SJCRH30 (cell line): ENCODE data around the gene CLIC5. TPM values are rescaled to one million over a fixed set of nuclear protein-coding genes. Genes with fewer than 3 reads are reported as not detected.
A peak's percentile ranks its signal among the peaks of the same experiment; 100 is the strongest.

Experiments
- DNase-seq, 2 experiments: peaks; one replicate each; pipeline ENCODE4 v3.0.0-alpha.2; 2015 to 2020
- H3K27ac ChIP-seq: fragments of 250-450 bp; sonication (Bioruptor Pico); 2 replicates; pipeline ENCODE4 v1.5.1; 2020; ENCODE audit warnings: mild to moderate bottlenecking, moderate library complexity
- H3K27me3 ChIP-seq: fragments of 250-450 bp; sonication (Bioruptor Pico); 2 replicates; pipeline ENCODE4 v1.5.1; 2020; ENCODE audit warnings: mild to moderate bottlenecking, moderate library complexity
- H3K36me3 ChIP-seq: fragments of 250-450 bp; sonication (Bioruptor Pico); 2 replicates; pipeline ENCODE4 v1.5.1; 2020; ENCODE audit warnings: mild to moderate bottlenecking, moderate library complexity
- H3K4me1 ChIP-seq: fragments of 250-450 bp; sonication (Bioruptor Pico); 2 replicates; pipeline ENCODE4 v1.5.1; 2020; ENCODE audit warnings: mild to moderate bottlenecking, moderate library complexity
- H3K4me3 ChIP-seq: fragments of 250-450 bp; sonication (Bioruptor Pico); 2 replicates; pipeline ENCODE4 v1.5.1; 2020; ENCODE audit warnings: mild to moderate bottlenecking, moderate library complexity
- H3K9me3 ChIP-seq: fragments of 250-450 bp; sonication (Bioruptor Pico); replicated peaks from 2 replicates; pipeline ENCODE4 v1.5.1; 2020; ENCODE audit warnings: mild to moderate bottlenecking, moderate library complexity
- total RNA-seq: library from RNA; depleted of rRNA; stranded (reverse); fragments of >200 nt; shearing (Covaris generic); gene quantifications from 2 replicates; pipeline ENCODE4 v1.2.3, GENCODE V29; 2014

Gene CLIC5
- total RNA-seq, 1 experiment from 2014 or later, result 0.06 TPM

- DNase-seq, result no peak
These were observed 6.7 kb upstream of the CLIC5 start for GRCh38 chr6:46022106-46022948.

DNA sequence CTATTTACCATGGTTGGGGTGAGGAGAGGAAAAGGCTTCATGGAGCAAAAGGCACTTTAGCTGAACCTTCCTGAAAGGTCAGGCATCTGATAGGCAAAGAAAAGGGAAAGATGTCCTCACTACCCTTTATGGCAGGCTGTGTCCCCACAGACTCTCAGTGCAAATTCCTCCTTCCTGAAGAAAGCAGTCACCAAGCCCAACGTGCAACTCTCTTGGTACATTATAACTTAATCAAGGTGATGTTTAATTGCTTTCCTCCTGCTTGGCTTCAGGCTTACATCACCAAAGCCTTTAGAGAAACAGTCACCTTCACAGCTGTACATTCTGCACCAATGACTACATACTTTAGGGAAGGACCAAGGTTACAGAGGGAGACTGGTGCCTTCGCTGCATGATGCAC is 2.1 kb upstream of the CLIC5 start:
- H3K4me3 ChIP-seq, result no peak overlapping the region
- H3K27me3 ChIP-seq, result no peaks in the 10 kb centered on the region; the same call in 1 of the 2 replicates
- H3K27ac ChIP-seq, result no peak overlapping the region
- no peaks in the 10 kb centered on the region for H3K9me3 ChIP-seq
- DNase-seq, result no peak
- no peaks in the 10 kb centered on the region for H3K36me3 ChIP-seq
- no peaks in the 10 kb centered on the region for H3K4me1 ChIP-seq

More at GRCh38 chr6:46022106-46022948, 6.7 kb upstream of the CLIC5 start:
- Histone ChIP-seq H3K36me3 (no peaks in the 10 kb centered on the region), H3K4me1 (no peaks in the 10 kb centered on the region), H3K27ac (no peak overlapping the region), H3K27me3 (no peaks in the 10 kb centered on the region), H3K4me3 (no peak overlapping the region), H3K9me3 (no peaks in the 10 kb centered on the region)

DNA sequence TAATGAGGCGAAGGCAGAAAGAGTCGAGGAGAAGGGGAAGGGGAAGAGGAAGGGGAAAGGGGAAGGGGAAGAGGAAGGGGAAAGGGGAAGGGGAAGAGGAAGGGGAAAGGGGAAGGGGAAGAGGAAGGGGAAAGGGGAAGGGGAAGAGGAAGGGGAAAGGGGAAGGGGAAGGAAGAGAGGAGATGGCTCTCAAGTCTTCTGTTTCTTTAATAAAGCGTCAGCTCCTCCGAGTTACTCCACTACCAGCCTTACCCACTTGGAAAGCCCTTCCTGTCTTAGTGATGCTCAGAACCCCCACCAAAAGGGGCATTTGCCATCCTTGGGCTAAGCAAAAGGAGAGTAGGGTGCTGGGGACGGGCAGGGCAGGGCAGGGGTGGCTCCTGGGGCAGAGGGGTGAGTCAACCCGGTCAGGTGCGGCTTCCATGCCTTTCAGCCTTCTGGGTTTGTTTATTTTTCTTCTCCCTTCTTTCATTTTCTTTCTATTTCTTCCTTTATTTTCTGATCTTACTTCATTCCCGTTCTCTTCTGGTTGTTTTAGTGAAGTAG is 476 bp upstream of the CLIC5 start:
- Histone ChIP-seq H3K4me3 (no peak overlapping the region), H3K4me1 (no peaks in the 10 kb centered on the region), H3K27ac (no peak overlapping the region), H3K27me3 (no peaks in the 10 kb centered on the region; the same call in 1 of the 2 replicates), H3K9me3 (no peaks in the 10 kb centered on the region), H3K36me3 (no peaks in the 10 kb centered on the region)
- no peak for DNase-seq

- Histone ChIP-seq H3K9me3 (no peaks in the 10 kb centered on the region), H3K4me1 (no peaks in the 10 kb centered on the region), H3K27ac (no peak overlapping the region), H3K4me3 (no peak overlapping the region), H3K36me3 (no peaks in the 10 kb centered on the region), H3K27me3 (no peaks in the 10 kb centered on the region; the same call in 1 of the 2 replicates)
- no peak for DNase-seq
These were observed 1.0 kb downstream of the CLIC5 start for GRCh38 chr6:46014511-46015118.

DNA sequence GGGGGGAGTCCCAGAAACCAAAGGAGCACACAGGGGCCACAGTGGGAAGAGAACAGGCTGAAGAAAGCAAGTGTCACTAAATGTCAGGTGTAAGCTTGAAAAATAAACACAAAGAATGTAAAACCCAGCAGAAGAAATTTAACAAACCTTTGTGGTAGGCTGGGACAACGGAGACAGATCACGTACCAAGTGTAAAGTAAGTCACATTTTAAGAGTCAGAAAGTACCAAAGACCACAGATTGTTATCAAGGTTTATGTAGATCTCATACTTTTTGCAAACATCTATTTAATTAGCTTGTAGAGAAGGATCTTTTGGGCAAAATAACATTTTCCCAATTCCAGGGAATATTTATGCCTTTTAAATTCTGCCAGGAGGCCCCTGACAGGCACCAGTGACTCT is 1.6 kb downstream of the CLIC5 start:
- Histone ChIP-seq H3K27ac (no peak overlapping the region), H3K4me3 (no peak overlapping the region), H3K36me3 (no peaks in the 10 kb centered on the region), H3K27me3 (no peaks in the 10 kb centered on the region; the same call in 1 of the 2 replicates), H3K9me3 (no peaks in the 10 kb centered on the region), H3K4me1 (no peaks in the 10 kb centered on the region)
- no peak for DNase-seq

DNA sequence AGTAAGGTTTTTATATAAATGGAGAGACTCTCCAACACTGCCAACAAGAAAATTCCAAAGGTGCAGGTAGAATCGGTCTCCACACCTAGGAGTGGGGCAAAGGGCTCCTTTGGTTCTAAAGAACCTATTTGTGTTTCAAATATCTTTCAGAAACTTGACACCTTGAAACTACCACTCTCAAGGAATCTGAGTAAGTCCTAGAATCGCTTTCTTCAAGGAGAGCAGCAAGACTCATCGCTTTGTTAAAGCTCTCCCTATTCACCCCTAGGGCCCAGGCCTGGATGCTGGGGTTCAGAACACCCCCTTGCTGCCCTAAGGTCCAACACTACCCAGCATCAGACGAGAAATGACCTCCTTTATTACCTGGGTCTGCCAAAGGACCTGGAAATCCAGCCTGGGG is 2.0 kb downstream of the CLIC5 start:
- no peaks in the 10 kb centered on the region; the same call in 1 of the 2 replicates for H3K27me3 ChIP-seq
- DNase-seq, result no peak
- no peak overlapping the region for H3K4me3 ChIP-seq
- H3K9me3 ChIP-seq, result no peaks in the 10 kb centered on the region
- H3K36me3 ChIP-seq, result no peaks in the 10 kb centered on the region
- no peaks in the 10 kb centered on the region for H3K4me1 ChIP-seq
- no peak overlapping the region for H3K27ac ChIP-seq

DNA sequence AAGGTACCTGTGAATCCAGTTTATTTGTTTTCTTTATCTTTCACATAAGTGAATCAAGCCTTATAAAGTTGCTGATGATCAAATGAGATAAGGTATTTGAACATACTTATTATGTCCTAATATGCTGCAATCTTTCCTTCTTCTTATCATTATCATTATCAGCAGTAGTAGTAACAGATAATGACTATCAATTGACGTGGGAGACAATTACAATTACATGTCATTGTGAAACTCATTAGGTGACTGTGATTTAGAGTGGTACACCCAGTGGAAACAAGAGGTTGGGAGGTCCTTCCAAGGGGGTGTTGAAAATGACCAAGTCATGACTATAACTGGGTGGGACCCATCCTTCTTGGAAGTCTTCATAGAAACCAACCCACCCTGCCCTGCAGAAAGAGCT is 2.8 kb downstream of the CLIC5 start:
- no peaks in the 10 kb centered on the region; the same call in 1 of the 2 replicates for H3K27me3 ChIP-seq
- no peaks in the 10 kb centered on the region for H3K4me1 ChIP-seq

DNA sequence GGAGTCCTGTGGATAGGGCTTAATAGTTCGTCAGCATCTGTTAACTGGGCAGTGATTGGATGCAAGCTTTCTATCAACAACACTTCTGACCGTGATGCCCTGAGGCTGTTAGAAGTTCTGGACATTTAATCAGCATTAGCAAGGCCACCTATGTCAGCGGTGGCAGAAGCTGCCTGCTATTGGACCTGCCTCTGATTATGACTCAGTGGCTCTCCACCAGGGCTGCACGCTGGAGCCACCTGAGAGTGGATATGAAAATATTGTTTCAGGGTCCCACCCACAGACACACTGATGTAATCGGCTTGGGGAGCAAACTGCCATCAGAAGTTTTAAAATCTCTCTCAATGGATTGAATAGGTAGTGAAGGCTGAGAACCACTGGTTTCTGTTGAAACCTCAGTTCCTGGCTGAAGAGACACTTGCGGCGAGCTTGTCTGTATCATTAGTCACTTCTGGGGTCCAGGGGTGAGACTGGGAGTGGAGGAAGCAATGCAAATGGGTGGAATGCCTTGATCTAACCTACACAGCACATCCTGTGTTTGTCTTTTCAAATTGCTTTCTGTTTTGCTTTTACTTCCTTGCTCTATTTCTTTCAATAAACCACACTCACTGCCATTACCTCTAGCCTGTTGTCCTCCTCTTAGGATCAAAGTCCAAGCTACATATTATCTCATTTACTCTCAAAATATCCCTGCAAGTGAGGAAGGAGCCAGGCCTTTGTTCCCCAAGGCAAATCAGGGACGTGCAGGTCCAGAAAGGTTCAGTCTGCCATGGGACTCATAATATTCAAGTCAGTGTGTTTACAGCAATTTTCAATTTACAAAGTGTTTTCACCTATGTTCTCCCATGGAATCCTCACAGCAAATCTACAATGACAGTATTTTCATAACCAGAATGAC is 4.2 kb downstream of the CLIC5 start:
- Histone ChIP-seq H3K27ac (no peak overlapping the region), H3K27me3 (no peaks in the 10 kb centered on the region; the same call in 1 of the 2 replicates), H3K9me3 (no peaks in the 10 kb centered on the region), H3K4me1 (no peaks in the 10 kb centered on the region), H3K4me3 (no peak overlapping the region), H3K36me3 (no peaks in the 10 kb centered on the region)
- no peak for DNase-seq

More for the DNA sequence above, 2.8 kb downstream of the CLIC5 start:
- H3K27ac ChIP-seq, result no peak overlapping the region
- H3K4me3 ChIP-seq, result no peak overlapping the region
- H3K36me3 ChIP-seq, result no peaks in the 10 kb centered on the region
- no peak for DNase-seq
- no peaks in the 10 kb centered on the region for H3K9me3 ChIP-seq

DNA sequence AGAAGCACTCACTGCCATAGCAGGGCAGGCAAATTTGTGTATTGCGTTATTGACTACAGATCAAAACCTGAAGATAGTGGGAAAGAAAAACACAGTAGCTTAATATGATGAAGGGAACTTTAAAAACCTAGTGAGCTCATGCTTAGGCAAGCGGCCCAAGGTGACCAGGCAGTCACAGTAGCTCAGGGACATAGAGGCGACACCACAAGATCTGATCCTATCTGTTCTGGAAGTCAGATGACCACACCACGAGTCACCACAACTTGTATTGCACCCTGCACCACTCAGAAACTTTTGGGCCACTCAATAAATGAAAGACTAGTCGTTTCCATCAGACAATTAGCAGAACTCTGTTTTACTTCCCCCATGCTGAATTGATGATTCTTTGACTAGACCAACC is 4.9 kb downstream of the CLIC5 start:
- H3K9me3 ChIP-seq, result no peaks in the 10 kb centered on the region
- H3K27ac ChIP-seq, result no peak overlapping the region
- H3K27me3 ChIP-seq, result no peaks in the 10 kb centered on the region; the same call in 1 of the 2 replicates
- no peaks in the 10 kb centered on the region for H3K36me3 ChIP-seq
- no peak overlapping the region for H3K4me3 ChIP-seq
- no peak for DNase-seq
- no peaks in the 10 kb centered on the region for H3K4me1 ChIP-seq

GRCh38 chr6:46010270-46010669 is 5.4 kb downstream of the CLIC5 start:
- Histone ChIP-seq H3K4me3 (no peak overlapping the region), H3K36me3 (no peaks in the 10 kb centered on the region), H3K27me3 (no peaks in the 10 kb centered on the region; the same call in 1 of the 2 replicates), H3K27ac (no peak overlapping the region), H3K9me3 (no peaks in the 10 kb centered on the region), H3K4me1 (no peaks in the 10 kb centered on the region)
- DNase-seq, result no peak

GRCh38 chr6:46002264-46002663 is 13.4 kb downstream of the CLIC5 start:
- Histone ChIP-seq H3K9me3 (no peaks in the 10 kb centered on the region), H3K36me3 (no peaks in the 10 kb centered on the region), H3K27ac (no peak overlapping the region), H3K4me1 (no peaks in the 10 kb centered on the region), H3K27me3 (no peaks in the 10 kb centered on the region), H3K4me3 (no peak overlapping the region)
- no peak for DNase-seq

DNA sequence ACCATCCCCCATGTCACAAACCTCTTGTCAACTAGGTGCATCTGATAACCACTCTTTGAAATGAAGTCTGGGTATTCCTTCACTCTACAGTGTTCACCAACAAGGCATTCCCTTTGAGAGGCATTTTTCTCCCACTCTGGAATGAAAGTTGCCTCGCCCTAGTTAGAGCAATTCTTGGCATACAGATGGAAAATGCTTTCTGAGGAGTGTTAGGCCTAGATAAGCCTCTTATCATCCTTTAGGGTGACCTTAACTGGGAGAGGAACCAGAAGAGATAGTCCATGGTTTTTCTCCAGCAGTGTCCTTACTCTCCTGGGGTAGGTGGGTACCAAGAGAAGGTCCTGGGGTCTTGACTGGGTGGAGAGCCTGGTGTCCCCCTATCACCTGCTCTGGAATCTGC is 14.8 kb downstream of the CLIC5 start:
- Histone ChIP-seq H3K27ac (no peak overlapping the region), H3K27me3 (no peaks in the 10 kb centered on the region), H3K9me3 (no peaks in the 10 kb centered on the region), H3K4me1 (no peaks in the 10 kb centered on the region), H3K4me3 (no peak overlapping the region), H3K36me3 (no peaks in the 10 kb centered on the region)
- DNase-seq, result no peak

GRCh38 chr6:45998524-45998923 is 17.1 kb downstream of the CLIC5 start:
- Histone ChIP-seq H3K27me3 (no peaks in the 10 kb centered on the region), H3K4me1 (no peaks in the 10 kb centered on the region), H3K27ac (no peak overlapping the region), H3K36me3 (no peaks in the 10 kb centered on the region), H3K9me3 (no peaks in the 10 kb centered on the region), H3K4me3 (no peak overlapping the region)
- DNase-seq, result peak in 1 of 2 experiments; percentile 19

GRCh38 chr6:45997875-45998506 is 17.7 kb downstream of the CLIC5 start:
- no peaks in the 10 kb centered on the region for H3K9me3 ChIP-seq
- no peak overlapping the region for H3K4me3 ChIP-seq
- DNase-seq, result no peak
- no peaks in the 10 kb centered on the region for H3K4me1 ChIP-seq
- no peaks in the 10 kb centered on the region for H3K36me3 ChIP-seq
- no peaks in the 10 kb centered on the region for H3K27me3 ChIP-seq
- no peak overlapping the region for H3K27ac ChIP-seq
